ENCODE results near the gene TAL1.

DNA sequence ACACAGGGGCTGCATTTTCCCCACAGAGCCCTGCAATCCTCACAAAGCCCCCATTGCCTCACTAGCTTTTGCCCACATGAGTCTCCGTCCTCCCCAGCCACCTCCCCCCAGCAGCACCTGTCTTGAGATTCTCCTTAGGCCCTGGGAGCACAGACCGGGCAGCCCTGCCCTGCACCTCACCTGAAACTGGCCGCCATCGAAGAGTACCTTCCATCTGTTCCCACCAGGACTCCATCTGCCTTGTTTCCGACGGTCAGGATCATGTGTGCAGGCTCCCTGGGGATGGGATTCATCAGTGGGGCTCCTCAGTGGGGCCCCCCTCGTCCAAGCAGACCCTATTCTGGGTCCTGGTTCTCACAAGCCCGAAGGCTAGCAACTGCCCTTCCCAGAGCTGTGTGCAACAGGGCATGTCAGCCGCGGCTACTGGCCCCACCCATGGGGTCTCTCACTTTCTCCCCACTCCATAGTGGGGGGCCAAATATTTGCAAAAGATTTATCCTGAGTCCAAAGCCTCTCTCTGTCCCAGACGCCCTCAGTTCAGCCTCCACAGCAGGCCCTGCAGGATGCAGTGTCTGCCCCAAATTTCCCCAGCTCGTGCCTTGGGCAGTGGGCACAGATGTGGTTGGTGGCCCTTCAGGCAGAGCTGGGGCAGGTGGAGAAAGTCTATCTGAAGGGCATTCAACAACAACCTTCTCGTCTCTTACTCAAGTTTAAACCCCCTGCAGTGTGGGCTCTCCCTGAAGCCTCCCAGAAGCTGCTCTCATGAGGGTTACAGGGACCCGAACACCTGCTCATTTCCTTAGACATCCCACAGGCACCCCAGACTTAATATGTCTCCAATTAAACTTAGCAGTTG is 47.0 kb downstream of the TAL1 start:
- TF ChIP-seq, protein P1, sequence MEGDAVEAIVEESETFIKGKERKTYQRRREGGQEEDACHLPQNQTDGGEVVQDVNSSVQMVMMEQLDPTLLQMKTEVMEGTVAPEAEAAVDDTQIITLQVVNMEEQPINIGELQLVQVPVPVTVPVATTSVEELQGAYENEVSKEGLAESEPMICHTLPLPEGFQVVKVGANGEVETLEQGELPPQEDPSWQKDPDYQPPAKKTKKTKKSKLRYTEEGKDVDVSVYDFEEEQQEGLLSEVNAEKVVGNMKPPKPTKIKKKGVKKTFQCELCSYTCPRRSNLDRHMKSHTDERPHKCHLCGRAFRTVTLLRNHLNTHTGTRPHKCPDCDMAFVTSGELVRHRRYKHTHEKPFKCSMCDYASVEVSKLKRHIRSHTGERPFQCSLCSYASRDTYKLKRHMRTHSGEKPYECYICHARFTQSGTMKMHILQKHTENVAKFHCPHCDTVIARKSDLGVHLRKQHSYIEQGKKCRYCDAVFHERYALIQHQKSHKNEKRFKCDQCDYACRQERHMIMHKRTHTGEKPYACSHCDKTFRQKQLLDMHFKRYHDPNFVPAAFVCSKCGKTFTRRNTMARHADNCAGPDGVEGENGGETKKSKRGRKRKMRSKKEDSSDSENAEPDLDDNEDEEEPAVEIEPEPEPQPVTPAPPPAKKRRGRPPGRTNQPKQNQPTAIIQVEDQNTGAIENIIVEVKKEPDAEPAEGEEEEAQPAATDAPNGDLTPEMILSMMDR (conservative IDR thresholded peaks at IDR 0.05; ENCODE audit: low read length): no peak
- no peak for TF ChIP-seq EZH2phosphoT487 (IDR thresholded peaks at IDR 0.05; ENCODE audit: borderline replicate concordance)
